ELF-1 (cell line): ENCODE results near the gene CHKB.
"Not testable (repeated sequence)": the region's sequence is repeated elsewhere in the genome, so short reads cannot be mapped to it uniquely, and the experiment has no call there.

ENCODE experiments used
- DNase-seq: peaks from one replicate; pipeline ENCODE4 v3.0.0-alpha.2; 2016; ENCODE audit warnings: low read depth, low spot score

CHKB gene

DNA sequence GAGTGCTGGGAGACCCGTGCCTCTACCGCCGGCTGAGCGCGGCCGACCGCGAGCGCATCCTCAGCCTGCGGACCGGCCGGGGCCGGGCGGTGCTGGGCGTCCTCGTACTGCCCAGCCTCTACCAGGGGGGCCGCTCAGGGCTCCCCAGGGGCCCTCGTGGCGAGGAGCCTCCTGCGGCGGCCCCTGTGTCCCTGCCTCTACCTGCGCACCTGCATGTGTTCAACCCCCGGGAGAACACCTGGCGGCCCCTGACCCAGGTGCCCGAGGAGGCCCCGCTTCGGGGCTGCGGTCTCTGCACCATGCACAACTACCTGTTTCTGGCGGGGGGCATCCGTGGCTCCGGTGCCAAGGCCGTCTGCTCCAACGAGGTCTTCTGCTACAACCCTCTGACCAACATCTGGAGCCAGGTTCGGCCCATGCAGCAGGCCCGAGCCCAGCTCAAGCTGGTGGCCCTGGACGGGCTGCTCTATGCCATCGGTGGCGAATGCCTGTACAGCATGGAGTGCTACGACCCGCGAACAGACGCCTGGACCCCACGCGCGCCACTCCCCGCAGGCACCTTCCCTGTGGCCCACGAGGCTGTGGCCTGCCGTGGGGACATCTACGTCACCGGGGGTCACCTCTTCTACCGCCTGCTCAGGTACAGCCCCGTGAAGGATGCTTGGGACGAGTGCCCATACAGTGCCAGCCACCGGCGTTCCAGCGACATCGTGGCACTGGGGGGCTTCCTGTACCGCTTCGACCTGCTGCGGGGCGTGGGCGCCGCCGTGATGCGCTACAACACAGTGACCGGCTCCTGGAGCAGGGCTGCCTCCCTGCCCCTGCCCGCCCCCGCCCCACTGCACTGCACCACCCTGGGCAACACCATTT is 33.5 kb downstream of the CHKB start:
- DNase-seq = no peak

DNA sequence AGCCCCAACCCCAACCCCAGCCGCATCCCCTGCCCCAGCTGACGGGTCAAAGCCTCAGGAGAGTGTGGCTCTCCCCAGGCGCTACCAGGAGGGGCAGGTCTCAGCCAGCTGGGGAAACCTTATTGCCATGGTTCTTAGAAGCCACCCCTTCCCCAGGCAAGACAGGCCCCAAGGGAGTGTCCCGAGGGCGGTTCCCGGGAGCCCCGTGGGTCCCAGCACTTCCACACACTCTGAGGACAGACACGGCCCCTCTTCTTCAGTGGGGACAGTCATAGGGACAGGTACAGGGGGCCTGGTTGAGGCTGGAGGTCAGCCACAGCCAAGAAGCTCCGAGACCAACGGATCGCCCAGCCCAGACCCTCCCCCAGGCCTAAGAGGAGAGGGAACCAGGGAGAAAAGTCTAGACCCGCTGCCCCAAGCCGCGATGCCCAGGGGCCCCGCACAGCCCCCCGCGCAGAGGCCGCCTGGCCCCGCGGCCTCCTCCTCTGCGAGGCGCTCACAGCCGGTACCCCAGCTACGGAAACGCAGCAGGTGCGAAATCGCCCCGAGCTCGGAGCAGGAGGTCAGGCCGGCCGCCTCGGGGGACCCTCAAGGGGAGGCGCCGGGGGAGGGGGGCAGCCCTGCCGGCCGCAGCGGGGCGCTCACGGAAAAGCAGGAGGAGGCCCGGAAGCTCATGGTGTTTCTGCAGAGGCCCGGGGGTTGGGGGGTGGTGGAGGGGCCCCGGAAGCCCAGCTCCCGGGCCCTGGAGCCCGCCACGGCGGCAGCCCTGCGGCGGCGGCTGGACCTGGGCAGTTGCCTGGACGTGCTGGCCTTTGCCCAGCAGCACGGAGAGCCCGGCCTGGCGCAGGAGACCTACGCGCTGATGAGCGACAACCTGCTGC is 34.4 kb downstream of the CHKB start:
- DNase-seq = no peak

DNA sequence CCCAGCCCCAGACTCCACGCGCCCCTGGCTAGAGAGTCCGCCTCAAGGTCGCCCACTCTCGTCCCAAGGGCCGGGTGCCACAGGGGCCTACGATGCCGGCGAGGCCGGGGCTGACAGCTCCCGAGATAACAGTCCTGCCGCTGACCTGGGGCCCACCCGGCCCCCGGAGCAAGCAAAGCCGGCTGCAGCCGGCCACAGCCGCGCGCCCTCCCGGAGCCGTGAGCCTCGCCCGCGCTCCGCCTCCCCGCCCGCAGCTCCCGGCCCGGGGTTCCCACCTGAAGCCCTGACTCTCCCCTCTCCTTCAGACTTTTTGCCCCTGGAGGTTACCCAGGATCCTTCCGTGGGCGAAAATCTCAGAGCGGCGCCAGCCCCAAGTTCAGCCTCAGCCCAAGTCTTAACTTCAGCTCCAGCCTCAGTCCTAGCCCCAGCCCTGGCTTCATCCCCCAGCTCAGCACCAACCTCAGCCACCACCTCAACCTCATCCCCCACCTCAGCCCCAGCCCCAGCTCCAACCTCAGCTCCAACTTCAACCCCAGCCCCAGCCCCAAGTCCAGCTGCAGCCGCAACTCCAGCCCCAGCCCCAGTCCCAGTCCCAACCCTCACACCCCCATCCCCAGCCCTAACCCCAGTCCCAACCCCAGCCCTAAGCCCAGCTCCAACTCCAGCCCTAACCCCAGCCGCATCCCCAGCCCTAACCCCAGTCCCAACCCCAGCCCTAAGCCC is 35.2 kb downstream of the CHKB start:
- DNase-seq = no peak

DNA sequence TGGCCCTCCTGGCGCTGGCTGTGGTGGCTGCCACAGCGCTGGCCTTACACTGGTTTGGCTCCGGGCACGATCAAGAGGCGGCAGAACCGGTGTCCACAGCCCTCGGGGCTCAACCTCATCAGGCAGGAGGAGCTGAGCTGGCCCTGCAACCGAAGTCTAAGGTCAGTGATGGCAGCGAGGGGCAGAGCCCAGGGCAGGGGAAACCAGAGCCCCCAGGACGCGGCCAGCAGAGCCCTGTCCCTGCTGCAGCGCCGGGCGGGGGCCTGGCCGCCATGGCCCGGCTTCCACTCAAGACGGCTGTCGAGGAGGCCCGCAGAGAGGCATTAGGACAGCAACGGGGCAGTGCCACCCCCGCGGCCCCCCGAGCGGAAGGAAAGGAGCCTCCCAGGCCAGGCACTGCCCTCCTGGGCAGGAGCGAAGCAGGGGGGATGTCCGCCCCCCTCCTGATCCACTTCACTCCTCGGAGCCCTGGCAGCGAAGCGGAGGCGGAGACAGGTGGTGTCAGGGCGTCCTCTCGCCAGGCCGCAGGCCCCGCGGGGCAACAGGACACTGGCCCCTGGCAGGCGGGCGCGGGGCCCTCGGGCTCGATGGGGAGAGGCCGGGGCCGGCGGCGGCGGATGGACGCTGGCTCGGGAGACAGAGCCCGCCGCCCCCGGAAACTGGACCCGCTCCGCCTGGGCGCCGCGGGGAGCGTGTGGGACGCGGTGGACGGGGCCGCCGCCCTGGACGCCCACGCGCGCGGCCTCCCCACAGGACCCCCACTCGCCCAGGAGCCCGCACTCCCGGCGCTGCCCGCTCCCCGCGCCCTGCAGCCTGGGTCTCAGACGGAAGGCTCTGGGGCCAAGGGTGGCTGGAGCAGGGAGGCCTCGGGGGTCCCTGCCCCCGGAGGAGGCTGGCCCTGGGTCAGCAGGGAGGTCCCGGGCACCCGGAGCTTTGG is 36.1 kb downstream of the CHKB start:
- no peak for DNase-seq

- no peak for DNase-seq
These were observed 36.9 kb downstream of the CHKB start, which contains the start of gene KLHDC7B for GRCh38 chr22:50545522-50546325. TSS of gene KLHDC7B (plus strand) at chr22:50545899. CDS start at chr22:50546244, 345 bp downstream.

GRCh38 chr22:50544746-50545253 is 37.8 kb downstream of the CHKB start:
- no peak for DNase-seq

- peak; percentile 89 for DNase-seq
These were observed 38.4 kb downstream of the CHKB start for GRCh38 chr22:50544078-50544745.

DNA sequence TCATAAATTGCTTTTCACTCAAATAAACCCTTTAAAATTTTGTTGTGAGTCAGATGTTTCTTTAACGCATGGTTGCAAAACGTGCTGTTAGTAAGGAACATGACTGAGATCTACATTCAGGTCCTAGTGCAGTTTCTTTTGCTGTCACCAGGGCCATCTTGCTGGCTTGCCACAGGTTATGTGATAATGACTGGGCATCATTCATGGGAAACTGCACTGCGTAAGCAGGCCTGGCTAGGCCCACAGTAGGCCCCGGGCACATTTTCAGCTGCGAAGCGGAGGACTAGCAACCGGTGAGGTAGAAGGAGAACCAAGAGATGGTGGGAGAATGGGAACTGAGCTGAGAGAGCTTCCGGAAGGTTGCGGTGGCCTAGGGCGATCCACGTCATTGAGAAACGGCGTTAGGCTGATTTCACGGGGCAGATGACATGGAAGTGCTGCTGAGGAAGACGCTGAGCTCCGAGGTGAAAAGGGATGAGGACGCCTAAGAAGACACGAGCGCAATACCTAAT is 40.2 kb downstream of the CHKB start:
- DNase-seq = no peak

GRCh38 chr22:50541667-50542026 is 41.0 kb downstream of the CHKB start:
- not testable (repeated sequence) for DNase-seq

- no peak for DNase-seq
These were observed 42.3 kb downstream of the CHKB start for GRCh38 chr22:50540381-50540780.

GRCh38 chr22:50537765-50538164 is 44.9 kb downstream of the CHKB start:
- no peak for DNase-seq

DNA sequence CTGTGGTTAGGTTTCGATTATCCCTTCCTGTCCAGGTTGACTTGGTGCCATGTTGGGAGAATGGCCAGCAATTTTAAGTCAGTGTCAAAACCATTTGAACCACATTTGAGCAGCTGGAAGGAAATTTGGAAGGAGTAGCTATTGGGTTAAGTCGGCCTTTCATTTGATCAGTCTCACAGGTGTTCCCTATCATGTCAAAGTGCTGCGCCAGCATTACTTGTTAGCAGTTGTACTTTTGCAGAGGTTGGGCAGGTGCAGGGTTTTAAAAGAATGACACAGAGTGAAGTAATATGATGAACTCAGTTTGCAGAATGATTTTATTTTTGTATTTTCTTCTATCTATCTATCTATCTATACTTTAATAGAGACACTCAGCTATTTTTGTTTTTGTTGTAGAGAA is 46.4 kb downstream of the CHKB start:
- no peak for DNase-seq

GRCh38 chr22:50535113-50535512 is 47.5 kb downstream of the CHKB start:
- DNase-seq = no peak

DNA sequence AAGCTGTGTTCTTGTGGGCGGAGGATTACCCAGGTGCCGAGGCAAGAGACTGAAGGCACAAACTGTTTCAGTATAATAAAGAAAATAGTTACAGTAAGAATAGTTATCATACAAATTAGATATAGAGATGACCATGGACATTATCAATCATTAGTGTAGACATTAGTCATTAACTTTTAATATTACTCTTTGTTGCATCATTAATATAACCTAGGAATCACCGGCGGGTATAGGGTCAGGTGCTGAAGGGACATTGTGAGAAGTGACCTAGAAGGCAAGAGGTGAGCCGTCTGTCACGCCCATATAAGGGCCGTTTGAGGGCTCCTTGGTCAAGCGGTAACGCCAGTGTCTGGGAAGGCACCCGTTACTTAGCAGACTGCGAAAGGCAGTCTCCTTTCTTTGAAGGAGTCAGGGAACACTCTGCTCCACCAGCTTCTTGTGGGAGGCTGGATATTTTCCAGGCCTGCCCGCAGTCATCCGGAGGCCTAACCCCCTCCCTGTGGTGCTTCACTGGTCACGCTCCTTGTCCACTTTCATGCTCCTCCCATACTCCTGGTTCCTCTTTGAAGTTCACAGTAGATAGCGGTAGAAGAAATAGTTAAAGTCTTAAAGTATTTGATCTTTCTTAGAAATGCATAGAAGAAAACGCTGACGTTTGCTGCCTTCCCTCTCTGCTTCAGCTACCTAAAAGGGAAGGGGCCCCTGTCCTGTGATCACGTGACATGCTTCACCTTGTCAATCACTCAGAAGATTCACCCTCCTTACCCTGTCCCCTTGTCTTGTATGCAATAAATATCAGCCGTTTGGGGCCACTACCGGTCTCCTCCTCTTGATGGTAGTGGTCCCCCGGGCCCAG is 48.6 kb downstream of the CHKB start:
- DNase-seq = peak; percentile 60

DNA sequence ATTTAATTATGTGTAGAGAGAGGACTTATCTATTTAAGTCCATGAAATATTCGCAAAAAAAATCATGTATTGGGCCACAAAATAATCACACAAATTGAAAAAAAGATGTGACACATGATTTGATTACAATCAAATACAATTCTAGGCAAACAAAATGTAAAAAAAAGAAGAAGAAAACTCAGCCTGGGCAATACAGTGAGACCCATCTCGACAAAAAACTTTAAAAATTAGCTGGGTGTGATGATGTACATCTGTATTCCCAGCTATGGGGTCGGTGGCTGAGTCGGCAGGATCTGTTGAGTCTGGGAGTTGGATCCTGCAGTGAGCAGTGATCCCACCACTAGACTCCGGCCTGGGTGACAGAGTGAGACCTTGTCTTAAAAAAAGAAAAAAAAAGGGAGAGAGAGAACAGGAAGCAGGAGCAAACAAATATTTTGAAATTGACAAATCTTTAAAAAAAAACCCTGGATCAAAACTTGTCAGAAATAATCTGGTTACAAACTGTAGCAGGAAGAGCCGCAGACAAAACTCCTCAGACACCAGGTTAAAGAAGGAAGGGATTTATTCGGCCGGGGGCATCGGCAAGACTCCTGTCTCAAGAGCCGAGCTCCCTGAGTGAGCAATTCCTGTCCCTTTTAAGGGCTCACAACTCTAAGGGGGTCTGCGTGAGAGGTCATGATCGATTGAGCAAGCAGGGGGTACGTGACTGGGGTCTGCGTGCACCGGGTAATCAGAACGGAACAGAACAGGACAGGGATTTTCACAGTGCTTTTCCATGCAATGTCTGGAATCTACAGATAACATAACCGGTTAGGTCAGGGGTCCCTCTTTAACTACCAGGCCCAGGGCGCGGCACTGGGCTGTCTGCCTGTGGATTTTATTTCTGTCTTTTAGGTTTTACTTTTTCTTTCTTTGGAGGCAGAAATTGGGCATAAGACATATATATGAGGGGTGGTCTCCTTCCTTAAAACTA is 49.5 kb downstream of the CHKB start:
- DNase-seq = peak; percentile 52

DNA sequence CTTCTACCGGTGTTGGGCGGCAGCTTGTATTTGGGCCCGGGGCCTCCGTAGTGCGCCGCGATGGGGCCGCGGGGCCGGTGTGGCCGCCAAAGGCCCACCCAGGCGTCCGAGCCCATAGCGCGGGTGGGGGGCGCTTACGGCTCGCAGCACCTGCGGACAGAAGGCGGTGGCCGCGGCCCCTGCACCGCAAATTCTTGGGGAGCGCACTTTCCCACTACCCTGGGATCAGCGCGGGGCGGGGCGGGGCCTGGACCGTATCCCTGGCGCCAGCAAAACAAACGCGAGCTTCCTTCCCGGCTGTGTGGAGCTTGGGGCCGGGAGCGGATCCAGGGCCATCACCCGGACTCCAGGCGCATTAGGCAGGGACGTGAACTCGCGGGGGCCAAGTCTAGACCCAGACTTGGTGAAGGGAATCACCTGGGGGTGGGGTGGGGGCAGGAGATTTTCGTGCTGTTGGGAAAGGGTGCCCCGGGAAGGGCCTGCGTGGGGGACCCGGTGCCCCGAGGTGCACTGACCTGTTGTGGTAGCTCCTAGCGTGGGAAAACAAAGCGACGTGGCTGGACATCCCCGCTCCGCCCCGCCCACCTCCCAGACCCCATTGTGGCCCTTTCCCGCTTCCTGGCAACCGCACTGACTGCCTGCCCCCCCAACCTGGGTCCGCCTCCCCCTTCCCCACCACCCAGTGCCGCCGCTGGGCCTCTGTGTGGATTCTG is 50.5 kb downstream of the CHKB start:
- peak; percentile 52 for DNase-seq
